H9 (cell line): ENCODE data around the gene PAK2. TPM values are rescaled to one million over a fixed set of nuclear protein-coding genes. Genes with fewer than 3 reads are reported as not detected.

Experiments used
- DNase-seq: peaks from one replicate; pipeline ENCODE4 v3.0.0-alpha.2; 2017
- H2AFZ ChIP-seq: one replicate; pipeline ENCODE4 v1.6.1; 2013; ENCODE audit warnings: mild to moderate bottlenecking, low read length, control low read depth, moderate library complexity
- H2AK5ac ChIP-seq: 2 replicates; pipeline ENCODE4 v1.6.1; 2013; ENCODE audit warnings: low read length, control low read depth, mixed read lengths; ENCODE audit not compliant: insufficient read length
- H2BK120ac ChIP-seq: one replicate; pipeline ENCODE4 v1.6.1; 2013; ENCODE audit warnings: low read depth, mild to moderate bottlenecking, low read length, control low read depth, inconsistent platforms; ENCODE audit not compliant: poor library complexity, severe bottlenecking
- H2BK12ac ChIP-seq: 2 replicates; pipeline ENCODE4 v1.6.1; 2013; ENCODE audit warnings: low read length, control low read depth, mixed read lengths, low read depth; ENCODE audit not compliant: insufficient read length
- H2BK15ac ChIP-seq: 2 replicates; pipeline ENCODE4 v1.6.1; 2013; ENCODE audit warnings: low read depth, low read length, control low read depth
- H2BK20ac ChIP-seq: one replicate; pipeline ENCODE4 v1.6.1; 2013; ENCODE audit warnings: low read depth, mild to moderate bottlenecking, low read length, control low read depth, inconsistent platforms; ENCODE audit not compliant: poor library complexity, severe bottlenecking
- H2BK5ac ChIP-seq: 2 replicates; pipeline ENCODE4 v1.6.1; 2013; ENCODE audit warnings: low read length, control low read depth, mixed read lengths; ENCODE audit not compliant: insufficient read length
- H3K14ac ChIP-seq: 2 replicates; pipeline ENCODE4 v1.6.1; 2013; ENCODE audit warnings: low read length, control low read depth; ENCODE audit not compliant: insufficient read depth
- H3K18ac ChIP-seq: 2 replicates; pipeline ENCODE4 v1.6.1; 2013; ENCODE audit warnings: low read depth, mild to moderate bottlenecking, mixed read lengths, low read length, control low read depth; ENCODE audit not compliant: insufficient read length
- H3K23ac ChIP-seq: 2 replicates; pipeline ENCODE4 v1.6.1; 2013; ENCODE audit warnings: low read length, control low read depth, mixed read lengths, low read depth; ENCODE audit not compliant: insufficient read length
- H3K23me2 ChIP-seq: 2 replicates; pipeline ENCODE4 v1.6.1; 2013; ENCODE audit warnings: low read depth, mild to moderate bottlenecking, mixed read lengths, low read length, control low read depth; ENCODE audit not compliant: insufficient read length, poor library complexity, severe bottlenecking
- H3K27ac ChIP-seq: 2 replicates; pipeline ENCODE4 v1.5.1; 2013; ENCODE audit warnings: low read length, control low read depth, mixed read lengths, low read depth; ENCODE audit not compliant: insufficient read length
- H3K27me3 ChIP-seq: 2 replicates; pipeline ENCODE4 v1.6.1; 2013; ENCODE audit warnings: low read length, control low read depth, inconsistent platforms; ENCODE audit not compliant: insufficient read depth
- H3K4ac ChIP-seq: 2 replicates; pipeline ENCODE4 v1.6.1; 2013; ENCODE audit warnings: low read depth, mild to moderate bottlenecking, control low read depth, inconsistent platforms, low read length, moderate library complexity
- H3K4me1 ChIP-seq: 2 replicates; pipeline ENCODE4 v1.6.1; 2013; ENCODE audit warnings: low read length, control low read depth, inconsistent platforms; ENCODE audit not compliant: insufficient read depth
- H3K4me2 ChIP-seq: 2 replicates; pipeline ENCODE4 v1.6.1; 2013; ENCODE audit warnings: low read length, control low read depth, mixed read lengths; ENCODE audit not compliant: insufficient read length, insufficient read depth
- H3K56ac ChIP-seq: 2 replicates; pipeline ENCODE4 v1.6.1; 2013; ENCODE audit warnings: low read depth, mild to moderate bottlenecking, mixed read lengths, low read length, control low read depth; ENCODE audit not compliant: insufficient read length
- H3K79me1 ChIP-seq: 2 replicates; pipeline ENCODE4 v1.6.1; 2013; ENCODE audit warnings: low read depth, mild to moderate bottlenecking, moderate library complexity, low read length, control low read depth, inconsistent platforms; ENCODE audit not compliant: insufficient read depth, poor library complexity, severe bottlenecking
- H3K79me2 ChIP-seq: 2 replicates; pipeline ENCODE4 v1.6.1; 2013; ENCODE audit warnings: low read length, control low read depth, inconsistent platforms; ENCODE audit not compliant: insufficient read depth
- H3K9ac ChIP-seq: 2 replicates; pipeline ENCODE4 v1.6.1; 2013; ENCODE audit warnings: low read length, control low read depth, mixed read lengths; ENCODE audit not compliant: insufficient read length; ENCODE audit errors: extremely low read depth
- H3K9me3 ChIP-seq: one replicate; pipeline ENCODE4 v1.6.1; 2013; ENCODE audit warnings: low read depth, low read length, inconsistent platforms; ENCODE audit not compliant: control insufficient read depth
- H3T11ph ChIP-seq: one replicate; pipeline ENCODE4 v1.6.1; 2013; ENCODE audit warnings: mild to moderate bottlenecking, low read length, control low read depth, inconsistent platforms
- H4K20me1 ChIP-seq: one replicate; pipeline ENCODE4 v1.6.1; 2013; ENCODE audit not compliant: control insufficient read depth, insufficient read length, insufficient read depth
- H4K5ac ChIP-seq: 2 replicates; pipeline ENCODE4 v1.6.1; 2013; ENCODE audit warnings: low read depth, mild to moderate bottlenecking, mixed read lengths, low read length, control low read depth; ENCODE audit not compliant: insufficient read length
- H4K8ac ChIP-seq: replicated peaks from 2 replicates; pipeline ENCODE4 v1.6.1; 2013; ENCODE audit warnings: low read length, control low read depth, mixed read lengths, low read depth; ENCODE audit not compliant: insufficient read length
- H4K91ac ChIP-seq: 2 replicates; pipeline ENCODE4 v1.6.1; 2013; ENCODE audit warnings: low read depth, mild to moderate bottlenecking, moderate library complexity, mixed read lengths, low read length, control low read depth; ENCODE audit not compliant: insufficient read length
- H3K27ac Mint-ChIP-seq, 3 experiments: 2 replicates in 2 of 3; 3 replicates in 1 of 3; pipeline ENCODE4 v1.8.0; 2020 to 2021; ENCODE audit warnings: mixed read lengths in 3 of 3, mild to moderate bottlenecking in 1 of 3, moderate library complexity in 1 of 3
- H3K27me3 Mint-ChIP-seq: 2 replicates; pipeline ENCODE4 v1.8.0; 2021; ENCODE audit warnings: low read depth, mild to moderate bottlenecking, moderate library complexity, mixed read lengths
- H3K36me3 Mint-ChIP-seq, 3 experiments: 2 replicates in 2 of 3; 3 replicates in 1 of 3; pipeline ENCODE4 v1.8.0; 2020 to 2021; ENCODE audit warnings: low read depth in 3 of 3, mixed read lengths in 3 of 3; ENCODE audit not compliant: insufficient read depth in 1 of 3
- H3K4me1 Mint-ChIP-seq, 2 experiments: 2 replicates each; pipeline ENCODE4 v1.8.0; 2020; ENCODE audit warnings: mixed read lengths in 2 of 2
- H3K4me3 Mint-ChIP-seq, 2 experiments: 2 replicates in 1 of 2; 3 replicates in 1 of 2; pipeline ENCODE4 v1.8.0; 2020 to 2021; ENCODE audit warnings: mild to moderate bottlenecking in 2 of 2, mixed read lengths in 2 of 2, moderate library complexity in 1 of 2
- H3K9me3 Mint-ChIP-seq, 2 experiments: 2 replicates in 1 of 2; 3 replicates in 1 of 2; pipeline ENCODE4 v1.8.0; 2020; ENCODE audit warnings: mild to moderate bottlenecking in 2 of 2, mixed read lengths in 2 of 2, moderate library complexity in 1 of 2
- WGBS: extraction: QIAGEN DNeasy Blood & Tissue Kit; methylation state at CpG from one replicate; pipeline ENCODE4 v1.1.7; 2013; ENCODE audit warnings: missing lambda C conversion rate, low lambda C conversion rate, mixed read lengths; ENCODE audit not compliant: insufficient read length; ENCODE audit errors: extremely low coverage; 5-methylcytosine and 5-hydroxymethylcytosine counted together
- total RNA-seq: library from RNA; stranded (reverse); gene quantifications from 2 replicates; pipeline ENCODE4 v1.2.1, GENCODE V29; 2021
- TF ChIP-seq, protein P1 (sequence below): fragments of 200-600 bp; sonication (generic); conservative IDR thresholded peaks from 3 replicates; pipeline ENCODE4 v1.8.0; 2021; ENCODE audit warnings: antibody characterized with exemption, mild to moderate bottlenecking

The PAK2 gene
- total RNA-seq, 1 experiment from 2014 or later, result 65.7 TPM

GRCh38 chr3:196694941-196695848 is 44.5 kb upstream of the PAK2 start:
- Histone ChIP-seq H3K4me1 (no peaks in the 10 kb centered on the region), H2AFZ (no peak overlapping the region), H4K91ac (no peak overlapping the region), H3K4me2 (no peak overlapping the region), H2BK20ac (no peak overlapping the region), H4K5ac (no peak overlapping the region), H3K56ac (no peak overlapping the region), H3K9me3 (no peaks in the 10 kb centered on the region), H4K20me1 (no peaks in the 10 kb centered on the region), H4K8ac (no peak overlapping the region), H3K27me3 (no peaks in the 10 kb centered on the region), H2BK5ac (no peak overlapping the region), H3K79me2 (no peaks in the 10 kb centered on the region), H2AK5ac (no peak overlapping the region), H2BK15ac (no peak overlapping the region; the same call in 1 of the 2 replicates), H2BK120ac (no peak overlapping the region), H3K27ac (no peak overlapping the region), H3K9ac (no peak overlapping the region), H3K4ac (no peak overlapping the region; the same call in 1 of the 2 replicates), H3K18ac (peak overlapping the region; percentile 40), H3T11ph (no peak overlapping the region), H3K23ac (no peak overlapping the region), H3K14ac (no peak overlapping the region), H3K23me2 (no peaks in the 10 kb centered on the region), H2BK12ac (no peak overlapping the region), H3K79me1 (no peaks in the 10 kb centered on the region)
- no peaks in the 10 kb centered on the region for H3K27me3 Mint-ChIP-seq
- H3K4me3 Mint-ChIP-seq, result no peak overlapping the region
- TF ChIP-seq, protein P1, sequence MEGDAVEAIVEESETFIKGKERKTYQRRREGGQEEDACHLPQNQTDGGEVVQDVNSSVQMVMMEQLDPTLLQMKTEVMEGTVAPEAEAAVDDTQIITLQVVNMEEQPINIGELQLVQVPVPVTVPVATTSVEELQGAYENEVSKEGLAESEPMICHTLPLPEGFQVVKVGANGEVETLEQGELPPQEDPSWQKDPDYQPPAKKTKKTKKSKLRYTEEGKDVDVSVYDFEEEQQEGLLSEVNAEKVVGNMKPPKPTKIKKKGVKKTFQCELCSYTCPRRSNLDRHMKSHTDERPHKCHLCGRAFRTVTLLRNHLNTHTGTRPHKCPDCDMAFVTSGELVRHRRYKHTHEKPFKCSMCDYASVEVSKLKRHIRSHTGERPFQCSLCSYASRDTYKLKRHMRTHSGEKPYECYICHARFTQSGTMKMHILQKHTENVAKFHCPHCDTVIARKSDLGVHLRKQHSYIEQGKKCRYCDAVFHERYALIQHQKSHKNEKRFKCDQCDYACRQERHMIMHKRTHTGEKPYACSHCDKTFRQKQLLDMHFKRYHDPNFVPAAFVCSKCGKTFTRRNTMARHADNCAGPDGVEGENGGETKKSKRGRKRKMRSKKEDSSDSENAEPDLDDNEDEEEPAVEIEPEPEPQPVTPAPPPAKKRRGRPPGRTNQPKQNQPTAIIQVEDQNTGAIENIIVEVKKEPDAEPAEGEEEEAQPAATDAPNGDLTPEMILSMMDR, result no peak
- H3K36me3 Mint-ChIP-seq, result no peaks in the 10 kb centered on the region
- H3K9me3 Mint-ChIP-seq, result peaks cover 0 to 2% of the 10 kb centered on the region in 2 experiments; a peak in 1 of 5 replicates
- no peak for DNase-seq
- peak overlapping the region in 1 of 3 experiments; percentile 40; a peak in 1 of 7 replicates for H3K27ac Mint-ChIP-seq
- 100% methylated on average over 6 of the region's 17 CpGs for WGBS
- no peaks in the 10 kb centered on the region for H3K4me1 Mint-ChIP-seq
